HL-60 (cell line): ENCODE data around the gene SH2B3.

Source experiments
- DNase-seq, 2 experiments: peaks; one replicate each; pipeline ENCODE4 v3.0.0-alpha.2; 2010 to 2020; ENCODE audit warnings: low read depth in 1 of 2, low spot score in 1 of 2
- H3K27ac ChIP-seq: fragments of 250-450 bp; sonication (Bioruptor Pico); replicated peaks from 2 replicates; pipeline ENCODE4 v1.5.1; 2020; ENCODE audit warnings: mild to moderate bottlenecking, moderate library complexity
- H3K27me3 ChIP-seq: fragments of 250-450 bp; sonication (Bioruptor Pico); 2 replicates; pipeline ENCODE4 v1.5.1; 2021; ENCODE audit warnings: mild to moderate bottlenecking, moderate library complexity; ENCODE audit not compliant: insufficient read depth, poor library complexity, severe bottlenecking
- H3K4me3 ChIP-seq: replicated peaks from 2 replicates; pipeline ENCODE4 v1.5.1; 2011; ENCODE audit warnings: mild to moderate bottlenecking, control low read depth, low read length; ENCODE audit not compliant: insufficient read depth
- CTCF ChIP-seq: IDR thresholded peaks from one replicate; pipeline ENCODE4 v1.5.1; 2011; ENCODE audit warnings: low read length, control low read depth, inconsistent platforms; ENCODE audit not compliant: insufficient read depth
- GABPA ChIP-seq: IDR thresholded peaks from 2 replicates; pipeline ENCODE4 v1.6.1; 2012; ENCODE audit warnings: low read depth
- POLR2AphosphoS5 ChIP-seq: IDR thresholded peaks from 2 replicates; pipeline ENCODE4 v1.6.1; 2012; ENCODE audit warnings: low read depth
- SPI1 ChIP-seq: IDR thresholded peaks from 2 replicates; pipeline ENCODE4 v1.6.1; 2012; ENCODE audit warnings: low read depth, mild to moderate bottlenecking, borderline replicate concordance
- TF ChIP-seq, protein P1 (sequence below): IDR thresholded peaks from 2 replicates; pipeline ENCODE4 v1.6.1; 2012; ENCODE audit warnings: low read depth; ENCODE audit not compliant: insufficient replicate concordance

SH2B3 gene

DNA sequence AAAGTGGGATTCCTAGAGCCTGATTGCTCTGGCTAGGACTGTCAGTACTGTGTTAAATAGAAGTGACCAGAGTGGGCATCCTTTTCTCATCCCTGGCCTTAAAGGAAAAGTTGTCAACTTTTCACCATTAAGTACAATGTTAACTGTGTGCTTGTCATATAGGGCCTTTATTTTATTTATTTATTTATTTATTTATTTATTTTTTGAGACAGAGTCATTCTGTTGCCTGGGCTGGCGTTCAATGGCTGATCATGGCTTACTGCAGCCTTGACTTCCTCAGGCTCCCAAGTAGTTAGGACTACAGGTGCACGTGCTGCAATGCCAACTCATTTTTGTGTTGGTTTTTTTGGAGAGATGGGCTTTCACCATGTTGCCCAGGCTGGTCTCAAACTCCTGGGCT is 11.6 kb downstream of the SH2B3 start:
- H3K27me3 ChIP-seq: no peaks in the 10 kb centered on the region
- no peak for DNase-seq
- no peak overlapping the region for H3K27ac ChIP-seq
- TF ChIP-seq CTCF (no peak), SPI1 (no peak), GABPA (no peak), POLR2AphosphoS5 (no peak)
- TF ChIP-seq, protein P1, sequence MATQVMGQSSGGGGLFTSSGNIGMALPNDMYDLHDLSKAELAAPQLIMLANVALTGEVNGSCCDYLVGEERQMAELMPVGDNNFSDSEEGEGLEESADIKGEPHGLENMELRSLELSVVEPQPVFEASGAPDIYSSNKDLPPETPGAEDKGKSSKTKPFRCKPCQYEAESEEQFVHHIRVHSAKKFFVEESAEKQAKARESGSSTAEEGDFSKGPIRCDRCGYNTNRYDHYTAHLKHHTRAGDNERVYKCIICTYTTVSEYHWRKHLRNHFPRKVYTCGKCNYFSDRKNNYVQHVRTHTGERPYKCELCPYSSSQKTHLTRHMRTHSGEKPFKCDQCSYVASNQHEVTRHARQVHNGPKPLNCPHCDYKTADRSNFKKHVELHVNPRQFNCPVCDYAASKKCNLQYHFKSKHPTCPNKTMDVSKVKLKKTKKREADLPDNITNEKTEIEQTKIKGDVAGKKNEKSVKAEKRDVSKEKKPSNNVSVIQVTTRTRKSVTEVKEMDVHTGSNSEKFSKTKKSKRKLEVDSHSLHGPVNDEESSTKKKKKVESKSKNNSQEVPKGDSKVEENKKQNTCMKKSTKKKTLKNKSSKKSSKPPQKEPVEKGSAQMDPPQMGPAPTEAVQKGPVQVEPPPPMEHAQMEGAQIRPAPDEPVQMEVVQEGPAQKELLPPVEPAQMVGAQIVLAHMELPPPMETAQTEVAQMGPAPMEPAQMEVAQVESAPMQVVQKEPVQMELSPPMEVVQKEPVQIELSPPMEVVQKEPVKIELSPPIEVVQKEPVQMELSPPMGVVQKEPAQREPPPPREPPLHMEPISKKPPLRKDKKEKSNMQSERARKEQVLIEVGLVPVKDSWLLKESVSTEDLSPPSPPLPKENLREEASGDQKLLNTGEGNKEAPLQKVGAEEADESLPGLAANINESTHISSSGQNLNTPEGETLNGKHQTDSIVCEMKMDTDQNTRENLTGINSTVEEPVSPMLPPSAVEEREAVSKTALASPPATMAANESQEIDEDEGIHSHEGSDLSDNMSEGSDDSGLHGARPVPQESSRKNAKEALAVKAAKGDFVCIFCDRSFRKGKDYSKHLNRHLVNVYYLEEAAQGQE: no peak
- no peak overlapping the region for H3K4me3 ChIP-seq

DNA sequence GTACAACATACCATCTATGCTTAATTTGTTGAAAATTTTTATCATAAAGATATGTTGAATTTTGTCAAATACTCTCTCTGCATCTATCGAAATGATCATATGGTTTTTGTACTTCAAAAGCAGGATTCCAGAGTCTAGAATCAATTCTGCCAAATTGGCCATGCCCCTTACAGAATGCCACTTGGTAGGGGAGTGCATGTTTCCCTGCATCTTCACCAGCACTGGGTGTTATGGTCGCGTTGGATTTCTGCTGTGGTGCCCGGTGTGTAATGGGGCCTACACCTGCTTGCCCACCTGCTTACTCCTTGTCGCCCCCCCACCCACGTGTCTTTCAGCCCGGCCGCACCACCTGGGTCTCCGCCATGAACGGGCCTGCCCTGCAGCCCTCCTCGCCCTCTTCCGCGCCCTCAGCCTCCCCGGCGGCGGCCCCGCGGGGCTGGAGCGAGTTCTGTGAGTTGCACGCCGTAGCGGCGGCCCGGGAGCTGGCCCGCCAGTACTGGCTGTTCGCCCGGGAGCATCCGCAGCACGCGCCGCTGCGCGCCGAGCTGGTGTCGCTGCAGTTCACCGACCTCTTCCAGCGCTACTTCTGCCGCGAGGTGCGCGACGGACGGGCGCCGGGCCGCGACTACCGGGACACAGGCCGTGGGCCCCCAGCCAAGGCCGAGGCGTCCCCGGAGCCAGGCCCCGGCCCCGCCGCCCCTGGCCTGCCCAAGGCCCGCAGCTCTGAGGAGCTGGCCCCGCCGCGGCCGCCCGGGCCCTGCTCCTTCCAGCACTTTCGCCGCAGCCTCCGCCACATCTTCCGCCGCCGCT is 12.3 kb downstream of the SH2B3 start:
- DNase-seq: no peak
- TF ChIP-seq CTCF: no peak
- no peak for TF ChIP-seq GABPA
- TF ChIP-seq, protein P1: no peak
- H3K4me3 ChIP-seq: no peak overlapping the region

GRCh38 chr12:111418594-111418880 is 12.8 kb downstream of the SH2B3 start:
- TF ChIP-seq GABPA (no peak), SPI1 (no peak), CTCF (no peak), POLR2AphosphoS5 (no peak)
- TF ChIP-seq, protein P1: no peak
- no peak for DNase-seq
- no peak overlapping the region for H3K4me3 ChIP-seq
- H3K27ac ChIP-seq: no peak overlapping the region
- no peaks in the 10 kb centered on the region for H3K27me3 ChIP-seq

More for the DNA sequence above, 12.3 kb downstream of the SH2B3 start:
- H3K27me3 ChIP-seq: no peaks in the 10 kb centered on the region
- H3K27ac ChIP-seq: no peak overlapping the region
